HAP-1 (cell line): ENCODE results near the gene RANBP17.
A peak's percentile ranks its signal among the peaks of the same experiment; 100 is the strongest.

Experiments used
- DNase-seq, 2 experiments: peaks; one replicate each; pipeline ENCODE4 v3.0.0-alpha.2; 2016 to 2020; ENCODE audit warnings: low spot score in 2 of 2
- H3K27me3 ChIP-seq: fragments of 250-450 bp; sonication (Bioruptor Pico); 2 replicates; pipeline ENCODE4 v1.5.1; 2020; ENCODE audit warnings: low read depth, mild to moderate bottlenecking, moderate library complexity
- H3K36me3 ChIP-seq: fragments of 250-450 bp; sonication (Bioruptor Pico); replicated peaks from 2 replicates; pipeline ENCODE4 v1.5.1; 2020; ENCODE audit warnings: mild to moderate bottlenecking
- H3K4me1 ChIP-seq: fragments of 250-450 bp; sonication (Bioruptor Pico); 2 replicates; pipeline ENCODE4 v1.5.1; 2020; ENCODE audit warnings: mild to moderate bottlenecking
- H3K4me3 ChIP-seq: fragments of 250-450 bp; sonication (Bioruptor Pico); 2 replicates; pipeline ENCODE4 v1.5.1; 2020; ENCODE audit warnings: mild to moderate bottlenecking, moderate library complexity
- H3K9me3 ChIP-seq: fragments of 250-450 bp; sonication (Bioruptor Pico); 2 replicates; pipeline ENCODE4 v1.5.1; 2020; ENCODE audit warnings: mild to moderate bottlenecking, moderate library complexity
- in situ Hi-C: fragments of 300-500 bp; cut with MboI; formaldehyde crosslinking; loops from 3 replicates; pipeline ENCODE4 v1.14.3; 2020; ENCODE audit warnings: low sequenced_read_pairs, inconsistent platforms, mixed read lengths

The RANBP17 gene

GRCh38 chr5:171315386-171315891 is 453.6 kb downstream of the RANBP17 start:
- Histone ChIP-seq H3K4me3 (no peak overlapping the region), H3K36me3 (no peaks in the 10 kb centered on the region), H3K4me1 (no peaks in the 10 kb centered on the region), H3K27me3 (peaks cover 75% of the 10 kb centered on the region), H3K9me3 (no peaks in the 10 kb centered on the region)
- in situ Hi-C loops = no loop called here
- DNase-seq = no peak

- no peak for DNase-seq
- no peaks in the 10 kb centered on the region for H3K36me3 ChIP-seq
- in situ Hi-C loops = no loop called here
- H3K9me3 ChIP-seq = no peaks in the 10 kb centered on the region
- H3K4me3 ChIP-seq = no peak overlapping the region
- no peaks in the 10 kb centered on the region for H3K4me1 ChIP-seq
- H3K27me3 ChIP-seq = peaks cover 71% of the 10 kb centered on the region
Observed at GRCh38 chr5:171315925-171316257, 454.1 kb downstream of the RANBP17 start.

GRCh38 chr5:171316258-171317121 is 454.7 kb downstream of the RANBP17 start:
- no peaks in the 10 kb centered on the region for H3K4me1 ChIP-seq
- in situ Hi-C loops = no loop called here
- DNase-seq = no peak
- no peak overlapping the region for H3K4me3 ChIP-seq
- no peaks in the 10 kb centered on the region for H3K9me3 ChIP-seq
- H3K36me3 ChIP-seq = no peaks in the 10 kb centered on the region
- H3K27me3 ChIP-seq = peaks cover 65% of the 10 kb centered on the region

GRCh38 chr5:171317230-171317629 is 455.4 kb downstream of the RANBP17 start:
- H3K36me3 ChIP-seq = no peaks in the 10 kb centered on the region
- H3K27me3 ChIP-seq = peaks cover 60% of the 10 kb centered on the region
- DNase-seq = no peak
- H3K9me3 ChIP-seq = no peaks in the 10 kb centered on the region
- no peak overlapping the region for H3K4me3 ChIP-seq
- in situ Hi-C loops = no loop called here
- H3K4me1 ChIP-seq = no peaks in the 10 kb centered on the region

DNA sequence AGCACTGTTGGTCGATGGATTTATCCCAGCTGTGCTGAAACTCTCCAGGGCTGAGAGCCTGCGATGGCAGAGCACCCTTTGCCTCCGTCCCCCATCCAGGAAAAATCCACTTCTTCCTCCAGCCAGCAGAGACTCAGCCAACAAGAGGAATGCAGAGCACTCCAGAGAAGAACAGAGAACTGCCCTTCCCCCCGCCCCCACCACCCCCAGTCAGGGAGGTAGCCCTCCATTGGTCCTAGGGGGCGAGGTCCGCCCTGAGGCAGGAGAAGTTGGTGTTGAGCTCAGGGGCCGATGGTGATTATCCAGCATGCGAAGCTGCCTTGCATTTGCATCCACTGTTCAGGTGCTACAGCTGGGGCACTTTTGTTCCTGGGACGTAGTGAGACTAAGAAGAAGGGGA is 456.2 kb downstream of the RANBP17 start:
- Histone ChIP-seq H3K4me3 (no peak overlapping the region), H3K4me1 (no peaks in the 10 kb centered on the region), H3K9me3 (no peaks in the 10 kb centered on the region), H3K36me3 (no peaks in the 10 kb centered on the region), H3K27me3 (peaks cover 57% of the 10 kb centered on the region)
- no peak for DNase-seq
- in situ Hi-C loops = no loop called here

- Histone ChIP-seq H3K4me1 (no peaks in the 10 kb centered on the region), H3K9me3 (no peaks in the 10 kb centered on the region), H3K27me3 (peaks cover 49% of the 10 kb centered on the region), H3K4me3 (no peak overlapping the region), H3K36me3 (no peaks in the 10 kb centered on the region)
- DNase-seq = no peak
- in situ Hi-C loops = no loop called here
Observed at GRCh38 chr5:171321447-171321846, 459.6 kb downstream of the RANBP17 start.

DNA sequence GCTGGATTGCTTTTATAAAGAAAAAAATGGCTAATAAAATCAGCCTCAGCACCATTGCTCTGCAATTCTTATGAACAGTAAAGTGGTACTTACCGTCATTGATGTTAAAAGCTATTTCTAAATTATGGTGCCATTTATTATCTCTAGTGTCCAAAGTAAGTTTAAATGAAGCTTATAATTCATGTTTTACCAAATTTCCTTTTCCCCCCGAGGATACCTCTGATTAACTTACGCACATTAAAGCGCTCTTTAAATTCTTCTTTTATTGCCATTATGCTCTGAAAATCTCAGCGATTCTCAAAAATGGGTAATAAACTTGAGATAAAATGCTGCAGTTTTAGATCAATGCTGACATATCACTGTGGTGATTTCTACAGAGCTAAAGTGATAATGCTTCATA is 460.7 kb downstream of the RANBP17 start:
- Histone ChIP-seq H3K9me3 (no peaks in the 10 kb centered on the region), H3K4me1 (no peaks in the 10 kb centered on the region), H3K27me3 (peaks cover 38% of the 10 kb centered on the region), H3K4me3 (no peak overlapping the region), H3K36me3 (no peaks in the 10 kb centered on the region)
- no peak for DNase-seq
- in situ Hi-C loops = no loop called here

DNA sequence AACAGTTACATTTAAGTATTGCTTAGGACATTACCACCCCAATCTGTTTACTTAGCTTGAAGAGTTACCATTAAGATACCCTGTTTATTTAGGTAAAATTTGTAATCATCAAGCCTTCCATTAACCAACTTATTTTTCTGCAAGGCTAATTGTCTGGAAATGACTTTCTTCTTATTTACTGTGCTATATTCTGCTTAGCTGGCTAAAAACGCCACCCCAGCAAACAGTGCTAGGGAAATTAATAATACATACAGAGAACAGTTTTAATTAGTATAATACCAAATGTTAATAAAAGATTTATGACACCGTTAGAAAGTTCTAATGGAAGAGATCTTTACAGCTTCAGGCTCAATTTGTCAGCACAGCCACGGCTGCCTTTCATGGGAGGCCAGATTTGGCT is 461.2 kb downstream of the RANBP17 start:
- no peaks in the 10 kb centered on the region for H3K9me3 ChIP-seq
- H3K36me3 ChIP-seq = no peaks in the 10 kb centered on the region
- no peaks in the 10 kb centered on the region for H3K4me1 ChIP-seq
- no peak overlapping the region for H3K4me3 ChIP-seq
- in situ Hi-C loops = no loop called here
- no peak for DNase-seq
- peaks cover 33% of the 10 kb centered on the region for H3K27me3 ChIP-seq

DNA sequence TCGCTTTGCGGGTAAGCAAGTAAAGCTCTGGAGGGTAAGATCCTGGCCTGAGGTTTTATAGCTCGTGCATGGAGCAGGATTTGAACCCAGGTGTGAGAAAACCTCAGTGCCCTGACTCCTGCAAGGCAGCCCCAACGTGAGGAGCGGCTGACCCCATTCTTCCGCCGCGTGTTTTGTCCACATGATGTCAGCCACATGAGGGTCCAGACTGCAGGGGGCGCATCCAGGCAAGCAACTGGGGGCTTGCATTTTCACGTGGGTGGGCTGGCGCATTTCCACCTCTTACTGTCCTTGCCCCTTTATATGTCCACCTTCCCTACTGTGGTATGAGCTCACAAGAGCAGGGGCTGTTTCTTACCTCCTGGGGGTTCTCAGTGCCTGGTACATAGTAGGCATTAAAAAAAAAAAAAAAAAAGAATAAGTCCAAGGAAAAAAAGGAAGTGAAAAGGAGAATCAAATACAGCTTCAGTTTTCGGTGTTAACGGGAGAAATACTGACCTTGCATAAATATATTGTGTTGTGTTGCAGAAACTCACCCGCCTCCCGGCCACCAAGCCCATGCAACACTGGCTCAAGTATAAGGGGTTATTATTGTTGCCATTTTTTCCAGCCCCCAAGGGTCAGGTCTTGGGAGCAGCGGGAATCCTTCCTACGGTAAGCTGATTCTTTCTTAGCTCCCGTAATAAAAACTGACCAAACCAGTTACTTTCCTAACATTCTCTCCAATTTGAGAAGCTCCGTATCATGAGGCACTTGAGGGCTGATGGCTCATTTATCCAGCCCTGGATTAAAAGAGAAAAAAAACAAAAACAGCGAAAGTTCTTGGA is 462.2 kb downstream of the RANBP17 start:
- Histone ChIP-seq H3K4me1 (no peaks in the 10 kb centered on the region), H3K4me3 (no peak overlapping the region), H3K9me3 (no peaks in the 10 kb centered on the region), H3K36me3 (no peaks in the 10 kb centered on the region), H3K27me3 (peaks cover 23% of the 10 kb centered on the region)
- DNase-seq = no peak
- in situ Hi-C loops = no loop called here

DNA sequence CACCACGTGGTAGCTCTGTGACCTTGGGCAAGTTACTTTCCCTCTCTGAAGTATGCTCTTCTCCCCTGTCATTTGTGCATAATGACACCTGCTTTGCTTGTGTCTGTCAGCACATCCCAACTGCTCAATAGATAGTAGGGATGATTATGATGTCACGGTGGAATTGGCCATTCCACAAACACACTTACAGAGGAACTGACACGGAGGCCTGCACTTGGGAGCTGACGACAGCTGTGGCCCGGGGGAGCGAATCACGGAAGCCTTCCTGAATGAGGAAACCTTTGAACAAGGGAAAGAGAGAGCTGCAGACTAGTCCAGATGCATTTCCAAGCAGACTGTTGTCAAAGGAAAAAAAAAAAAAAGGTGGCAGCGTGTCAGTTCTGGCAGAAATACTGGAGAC is 468.2 kb downstream of the RANBP17 start:
- Histone ChIP-seq H3K27me3 (peaks cover 4% of the 10 kb centered on the region; the same call in 1 of the 2 replicates), H3K9me3 (no peaks in the 10 kb centered on the region), H3K4me1 (no peaks in the 10 kb centered on the region), H3K36me3 (no peaks in the 10 kb centered on the region), H3K4me3 (no peak overlapping the region)
- DNase-seq = no peak
- in situ Hi-C loops = loop anchor here (10.0 kb wide), 2 partner anchors 125 to 585 kb away; no protein-coding TSS in a partner anchor

DNA sequence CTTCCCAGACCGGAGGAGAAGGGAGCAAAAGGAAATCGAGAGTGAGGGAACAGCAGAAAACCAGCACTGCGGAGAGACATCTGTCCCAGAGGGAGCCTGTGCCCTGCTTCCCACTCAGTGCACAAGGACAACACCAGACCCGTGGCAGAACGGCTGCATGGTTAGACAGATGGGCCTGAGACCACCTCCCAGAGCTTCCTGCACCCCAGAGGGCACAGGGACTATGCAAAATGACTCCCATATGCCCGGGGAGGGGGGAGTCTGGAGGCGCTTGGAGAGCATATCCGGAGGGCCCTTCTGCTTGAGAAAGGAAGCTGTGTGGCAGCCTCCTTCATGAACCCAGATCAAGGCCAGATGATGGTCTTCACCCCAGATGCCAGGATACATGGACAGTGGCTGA is 473.8 kb downstream of the RANBP17 start:
- H3K4me3 ChIP-seq = no peak overlapping the region
- in situ Hi-C loops = loop anchor here (10.0 kb wide), 2 partner anchors 131 to 591 kb away; no protein-coding TSS in a partner anchor
- no peaks in the 10 kb centered on the region for H3K36me3 ChIP-seq
- peaks cover 4% of the 10 kb centered on the region; the same call in 1 of the 2 replicates for H3K4me1 ChIP-seq
- H3K9me3 ChIP-seq = no peaks in the 10 kb centered on the region
- no peak for DNase-seq
- peaks cover 7% of the 10 kb centered on the region for H3K27me3 ChIP-seq

- DNase-seq = peak; percentile 46 to 65
- Histone ChIP-seq H3K27me3 (peaks cover 7% of the 10 kb centered on the region), H3K9me3 (no peaks in the 10 kb centered on the region), H3K4me1 (peaks cover 4% of the 10 kb centered on the region; the same call in 1 of the 2 replicates), H3K36me3 (no peaks in the 10 kb centered on the region), H3K4me3 (peak overlapping the region; percentile 27)
- in situ Hi-C loops = loop anchor here (10.0 kb wide), 2 partner anchors 132 to 592 kb away; no protein-coding TSS in a partner anchor
Observed at GRCh38 chr5:171336521-171337209, 474.8 kb downstream of the RANBP17 start.

DNA sequence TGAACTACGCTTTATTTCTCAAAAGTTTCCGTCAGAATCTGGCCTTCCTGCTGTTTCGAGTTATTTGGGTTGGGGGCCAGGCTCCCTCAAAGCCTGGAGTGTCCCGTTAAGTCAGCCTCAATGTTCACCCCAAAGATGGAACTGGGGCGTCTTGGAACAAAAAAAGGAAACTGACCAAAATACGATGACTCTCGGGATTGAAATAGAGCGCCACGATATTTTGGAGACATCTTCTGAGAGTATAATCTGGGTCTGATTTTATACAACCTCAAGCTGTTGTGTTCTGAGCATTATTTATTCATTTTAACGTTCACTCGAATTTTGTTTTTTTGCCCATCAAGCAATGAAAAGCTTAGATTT is 475.4 kb downstream of the RANBP17 start:
- Histone ChIP-seq H3K4me3 (peak overlapping the region; percentile 27), H3K9me3 (no peaks in the 10 kb centered on the region), H3K4me1 (peaks cover 4% of the 10 kb centered on the region; the same call in 1 of the 2 replicates), H3K36me3 (no peaks in the 10 kb centered on the region), H3K27me3 (peaks cover 7% of the 10 kb centered on the region)
- no peak for DNase-seq
- in situ Hi-C loops = loop anchor here (10.0 kb wide), 2 partner anchors 132 to 592 kb away; no protein-coding TSS in a partner anchor
